Activated CD8-positive, alpha-beta T cell treated with anti-CD3 and anti-CD28 coated beads for 36 hours (primary cell): ENCODE data around the gene B4GALT2. TPM values are rescaled to one million over a fixed set of nuclear protein-coding genes. Genes with fewer than 3 reads are reported as not detected.
A peak's percentile ranks its signal among the peaks of the same experiment; 100 is the strongest.

Experiments
- ATAC-seq: fragments of 200-7000 bp; cut with Tn5 transposase; one replicate; pipeline ENCODE4 v1.10.0; 2021; ENCODE audit warnings: mild to moderate bottlenecking, moderate library complexity
- CTCF ChIA-PET: fragments of 350-600 bp; sonication (Branson Sonifier 250); formaldehyde crosslinking; loops from one replicate; lab custom pipeline; 2021; ENCODE audit warnings: antibody characterized with exemption; lab: Charles Lee
- POLR2A ChIA-PET: fragments of 350-600 bp; sonication (Branson Sonifier 250); formaldehyde crosslinking; loops from one replicate; lab custom pipeline; 2021; ENCODE audit warnings: antibody characterized with exemption; lab: Charles Lee
- DNase-seq: peaks from one replicate; pipeline ENCODE4 v3.0.0-alpha.2; 2020
- H3K27ac Mint-ChIP-seq: one replicate; pipeline ENCODE4 v1.8.0; 2021; ENCODE audit warnings: mild to moderate bottlenecking, mixed read lengths
- H3K27me3 Mint-ChIP-seq: one replicate; pipeline ENCODE4 v1.8.0; 2021; ENCODE audit warnings: mixed read lengths
- H3K36me3 Mint-ChIP-seq: one replicate; pipeline ENCODE4 v1.8.0; 2021; ENCODE audit warnings: low read depth, mixed read lengths
- H3K4me1 Mint-ChIP-seq: one replicate; pipeline ENCODE4 v1.8.0; 2021; ENCODE audit warnings: low read depth, mixed read lengths
- H3K4me3 Mint-ChIP-seq: one replicate; pipeline ENCODE4 v1.8.0; 2021; ENCODE audit warnings: mild to moderate bottlenecking, moderate library complexity, mixed read lengths
- H3K9me3 Mint-ChIP-seq: one replicate; pipeline ENCODE4 v1.8.0; 2021; ENCODE audit warnings: mixed read lengths
- CTCF ChIP-seq: fragments of 200-600 bp; IDR thresholded peaks from one replicate; pipeline ENCODE4 v1.8.0; 2022; ENCODE audit warnings: antibody characterized with exemption, mild to moderate bottlenecking
- intact Hi-C: fragments of 100-400 bp; cut with micrococcal nuclease; formaldehyde crosslinking; loops from one replicate; pipeline ENCODE4 v1.10.0; 2022
- total RNA-seq, 2 experiments: library from RNA; stranded (reverse); gene quantifications; one replicate each; pipeline ENCODE4 v1.2.3, GENCODE V29; 2021

Gene B4GALT2
- total RNA-seq, 2 experiments from 2014 or later: 35.4 to 35.5 TPM

- POLR2A ChIA-PET: no interaction called here
- Mint-ChIP-seq H3K27me3 (no peaks in the 10 kb centered on the region), H3K4me3 (no peak overlapping the region), H3K9me3 (no peaks in the 10 kb centered on the region), H3K27ac (peak overlapping the region; percentile 16), H3K36me3 (no peaks in the 10 kb centered on the region), H3K4me1 (peaks cover 26% of the 10 kb centered on the region)
- intact Hi-C loops: no loop called here
- CTCF ChIA-PET: interaction anchor here (0.7 to 5.7 kb wide), 4 partner anchors 15 to 269 kb away, joined by 4 to 98 read pairs (median 6); no protein-coding TSS in a partner anchor
- no peak for TF ChIP-seq CTCF
- ATAC-seq (no peak), DNase-seq (no peak)
These were observed 54.1 kb downstream of the B4GALT2 start for GRCh38 chr1:44033041-44033575.

DNA sequence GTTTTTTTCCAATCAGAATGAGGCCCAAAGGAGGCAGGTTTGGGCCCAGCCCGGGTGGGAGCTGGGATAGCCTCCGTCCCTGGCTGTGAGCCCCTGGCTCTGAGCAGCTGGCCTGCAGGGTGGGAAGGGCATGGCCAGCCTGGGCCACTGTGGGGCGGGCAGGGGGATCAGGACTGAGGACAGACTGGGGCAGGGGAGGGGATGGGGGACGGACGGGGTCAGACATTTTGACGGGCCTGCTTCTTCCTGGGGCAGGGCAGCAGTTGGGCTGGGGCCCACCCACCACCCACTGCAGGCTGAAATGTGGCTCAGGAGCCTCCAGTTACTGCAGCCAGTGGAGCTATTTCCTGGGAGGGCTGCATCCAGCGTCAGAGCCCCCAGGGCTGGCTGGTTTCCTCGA lies 54.7 kb downstream of the B4GALT2 start:
- Mint-ChIP-seq H3K4me3 (no peak overlapping the region), H3K36me3 (no peaks in the 10 kb centered on the region), H3K27me3 (no peaks in the 10 kb centered on the region), H3K4me1 (peaks cover 21% of the 10 kb centered on the region), H3K9me3 (no peaks in the 10 kb centered on the region), H3K27ac (no peak overlapping the region)
- CTCF ChIA-PET: interaction anchor here (0.7 to 5.7 kb wide), 4 partner anchors 15 to 270 kb away, joined by 4 to 98 read pairs (median 5); no protein-coding TSS in a partner anchor
- TF ChIP-seq CTCF: no peak
- no peak for DNase-seq
- intact Hi-C loops: no loop called here
- no peak for ATAC-seq
- POLR2A ChIA-PET: no interaction called here

DNA sequence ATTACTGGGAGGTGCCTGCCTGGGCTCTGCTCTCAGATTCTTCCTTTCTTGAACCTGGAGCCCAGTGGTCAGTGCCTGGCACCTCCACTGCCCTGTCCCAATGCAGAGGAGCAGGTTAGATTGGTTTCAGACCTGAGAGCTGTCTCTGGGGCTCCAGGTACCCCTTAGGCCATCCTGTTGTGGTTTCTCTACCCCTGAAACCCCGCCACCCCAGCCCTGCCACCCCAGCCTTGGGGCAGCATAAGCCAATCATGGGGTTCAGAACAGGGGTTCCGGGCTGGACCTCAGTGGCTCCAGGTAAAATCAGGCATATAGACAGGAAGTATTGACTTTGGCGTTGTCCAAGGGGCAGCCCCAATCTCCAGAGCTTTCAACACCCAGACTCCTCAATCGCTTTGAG lies 55.4 kb downstream of the B4GALT2 start:
- TF ChIP-seq CTCF: no peak
- Mint-ChIP-seq H3K4me1 (peaks cover 14% of the 10 kb centered on the region), H3K4me3 (no peak overlapping the region), H3K9me3 (no peaks in the 10 kb centered on the region), H3K27me3 (no peaks in the 10 kb centered on the region), H3K36me3 (no peaks in the 10 kb centered on the region), H3K27ac (no peak overlapping the region)
- ChIA-PET POLR2A (no interaction called here), CTCF (interaction anchor here (0.9 to 5.7 kb wide), 4 partner anchors 23 to 270 kb away, joined by 4 to 98 read pairs (median 12); partner anchors contain the start of gene CCDC24)
- no peak for DNase-seq
- ATAC-seq: no peak
- intact Hi-C loops: no loop called here

- no peaks in the 10 kb centered on the region for H3K9me3 Mint-ChIP-seq
- no peak for TF ChIP-seq CTCF
- H3K36me3 Mint-ChIP-seq: no peaks in the 10 kb centered on the region
- intact Hi-C loops: loop anchor here (5.0 kb wide), 1 partner anchor 33 kb away; no protein-coding TSS in a partner anchor
- H3K4me3 Mint-ChIP-seq: no peak overlapping the region
- ChIA-PET CTCF (interaction anchor here (1.0 to 5.7 kb wide), 6 partner anchors 12 to 505 kb away, joined by 4 to 98 read pairs (median 18); partner anchors contain the start of genes CCDC24 and DPH2), POLR2A (interaction anchor here (0.9 kb wide), 1 partner anchor 42 kb away, joined by 3 read pairs; no protein-coding TSS in a partner anchor)
- H3K27me3 Mint-ChIP-seq: no peaks in the 10 kb centered on the region
- peaks cover 10% of the 10 kb centered on the region for H3K4me1 Mint-ChIP-seq
- no peak overlapping the region for H3K27ac Mint-ChIP-seq
- no peak for DNase-seq
- no peak for ATAC-seq
These were observed 56.1 kb downstream of the B4GALT2 start for GRCh38 chr1:44034976-44035716.
